ENCODE results near the gene EIF4H. TPM values are rescaled to one million over a fixed set of nuclear protein-coding genes. Genes with fewer than 3 reads are reported as not detected.
"Not testable (repeated sequence)": the region's sequence is repeated elsewhere in the genome, so short reads cannot be mapped to it uniquely, and the experiment has no call there.

The EIF4H gene
- total RNA-seq, 1 donor from 2014 or later: 205 TPM

DNA sequence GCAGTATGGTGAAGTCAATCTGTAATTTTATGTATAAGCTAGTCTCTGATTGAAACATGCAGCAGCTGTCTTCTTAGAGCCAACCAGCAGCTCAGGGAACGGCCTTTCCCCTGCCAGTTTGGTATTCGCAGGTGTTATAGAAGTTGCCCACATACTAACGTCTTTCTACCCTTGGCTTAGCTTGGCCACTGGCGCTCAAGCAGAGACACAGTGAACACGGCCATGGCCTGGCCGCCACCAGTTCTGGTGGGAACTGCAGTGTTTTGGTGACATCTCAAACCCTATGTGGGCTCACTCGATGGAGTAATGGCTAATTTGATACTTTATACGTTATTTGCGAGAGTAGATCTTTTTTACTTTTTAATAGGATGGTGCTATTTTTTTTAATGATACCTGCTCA is 17.1 kb downstream of the EIF4H start:
- no peaks in the 10 kb centered on the region for H3K9me3 Mint-ChIP-seq (ENCODE audit: unreplicated experiment)
- peaks cover 49% of the 10 kb centered on the region for H3K36me3 Mint-ChIP-seq (ENCODE audit: unreplicated experiment)

DNA sequence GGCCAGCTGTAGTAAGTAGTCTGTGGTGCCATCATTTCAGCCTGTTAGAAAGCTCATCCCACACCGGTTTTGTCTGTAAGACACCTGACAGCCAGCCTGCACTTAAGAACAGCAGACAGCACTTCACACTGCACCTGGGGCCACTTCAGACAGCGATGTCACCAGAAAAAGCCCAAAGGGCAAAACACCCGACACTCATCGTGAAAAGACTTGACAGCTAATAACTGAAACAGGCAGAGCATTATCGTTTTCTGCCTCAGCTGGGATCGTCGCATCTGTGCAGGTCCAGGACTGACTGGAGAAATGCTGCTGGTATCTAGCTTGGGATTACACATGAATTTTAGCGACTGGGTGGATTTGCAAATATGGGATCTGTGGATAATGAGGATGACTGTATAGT is 18.9 kb downstream of the EIF4H start:
- no peak for DNase-seq (ENCODE audit: extremely low spot score, unreplicated experiment)
- no peak overlapping the region for H3K27ac Mint-ChIP-seq (ENCODE audit: unreplicated experiment)
- peaks cover 8% of the 10 kb centered on the region for H3K4me1 Mint-ChIP-seq (ENCODE audit: unreplicated experiment)
- H3K4me3 Mint-ChIP-seq (ENCODE audit: unreplicated experiment): no peak overlapping the region
- no peaks in the 10 kb centered on the region for H3K27me3 Mint-ChIP-seq (ENCODE audit: unreplicated experiment)
- peaks cover 46% of the 10 kb centered on the region for H3K36me3 Mint-ChIP-seq (ENCODE audit: unreplicated experiment)
- TF ChIP-seq, protein P1, sequence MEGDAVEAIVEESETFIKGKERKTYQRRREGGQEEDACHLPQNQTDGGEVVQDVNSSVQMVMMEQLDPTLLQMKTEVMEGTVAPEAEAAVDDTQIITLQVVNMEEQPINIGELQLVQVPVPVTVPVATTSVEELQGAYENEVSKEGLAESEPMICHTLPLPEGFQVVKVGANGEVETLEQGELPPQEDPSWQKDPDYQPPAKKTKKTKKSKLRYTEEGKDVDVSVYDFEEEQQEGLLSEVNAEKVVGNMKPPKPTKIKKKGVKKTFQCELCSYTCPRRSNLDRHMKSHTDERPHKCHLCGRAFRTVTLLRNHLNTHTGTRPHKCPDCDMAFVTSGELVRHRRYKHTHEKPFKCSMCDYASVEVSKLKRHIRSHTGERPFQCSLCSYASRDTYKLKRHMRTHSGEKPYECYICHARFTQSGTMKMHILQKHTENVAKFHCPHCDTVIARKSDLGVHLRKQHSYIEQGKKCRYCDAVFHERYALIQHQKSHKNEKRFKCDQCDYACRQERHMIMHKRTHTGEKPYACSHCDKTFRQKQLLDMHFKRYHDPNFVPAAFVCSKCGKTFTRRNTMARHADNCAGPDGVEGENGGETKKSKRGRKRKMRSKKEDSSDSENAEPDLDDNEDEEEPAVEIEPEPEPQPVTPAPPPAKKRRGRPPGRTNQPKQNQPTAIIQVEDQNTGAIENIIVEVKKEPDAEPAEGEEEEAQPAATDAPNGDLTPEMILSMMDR (IDR thresholded peaks at IDR 0.05): no peak
- no peaks in the 10 kb centered on the region for H3K9me3 Mint-ChIP-seq (ENCODE audit: unreplicated experiment)

More for the DNA sequence above, 17.1 kb downstream of the EIF4H start:
- TF ChIP-seq, protein P1 (IDR thresholded peaks at IDR 0.05): no peak
- H3K4me1 Mint-ChIP-seq (ENCODE audit: unreplicated experiment): peaks cover 16% of the 10 kb centered on the region
- H3K4me3 Mint-ChIP-seq (ENCODE audit: unreplicated experiment): no peak overlapping the region
- H3K27ac Mint-ChIP-seq (ENCODE audit: unreplicated experiment): no peak overlapping the region
- DNase-seq (ENCODE audit: extremely low spot score, unreplicated experiment): no peak
- H3K27me3 Mint-ChIP-seq (ENCODE audit: unreplicated experiment): no peaks in the 10 kb centered on the region

DNA sequence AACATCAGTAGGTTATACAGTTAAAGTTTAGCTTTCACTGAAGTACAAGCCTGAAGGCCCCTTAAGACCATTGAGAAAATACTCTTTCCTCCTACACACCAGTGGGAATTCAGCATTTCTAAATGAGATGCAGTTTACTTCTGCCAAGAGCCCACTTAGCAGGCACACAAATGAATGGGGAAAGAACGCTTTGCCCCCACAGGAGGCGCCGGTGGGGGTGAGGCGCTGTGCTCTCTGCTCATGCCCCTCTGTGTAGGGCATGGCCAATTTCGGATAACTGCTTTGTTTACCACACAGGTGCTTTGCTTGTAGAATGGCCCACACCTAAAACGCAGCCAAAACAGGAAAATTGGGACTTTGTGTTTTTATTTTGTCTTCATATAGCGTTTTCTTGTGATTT is 19.8 kb downstream of the EIF4H start:
- no peak overlapping the region for H3K27ac Mint-ChIP-seq (ENCODE audit: unreplicated experiment)
- peaks cover 41% of the 10 kb centered on the region for H3K36me3 Mint-ChIP-seq (ENCODE audit: unreplicated experiment)
- H3K4me3 Mint-ChIP-seq (ENCODE audit: unreplicated experiment): no peak overlapping the region

DNA sequence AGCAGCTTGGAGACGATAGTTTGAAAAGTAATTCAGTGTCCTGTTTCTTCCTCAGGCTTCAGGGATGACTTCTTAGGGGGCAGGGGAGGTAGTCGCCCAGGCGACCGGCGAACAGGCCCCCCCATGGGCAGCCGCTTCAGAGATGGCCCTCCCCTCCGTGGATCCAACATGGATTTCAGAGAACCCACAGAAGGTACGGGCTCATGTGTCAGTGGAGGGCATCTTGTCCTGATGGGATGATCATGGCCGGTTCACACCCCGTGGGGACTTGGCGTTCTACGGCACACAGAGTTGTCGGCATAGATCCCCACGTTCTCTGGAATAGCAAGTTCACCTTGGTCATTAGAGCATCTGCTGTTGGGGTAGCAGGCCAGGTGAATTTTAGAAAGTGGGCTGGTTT is 20.5 kb downstream of the EIF4H start:
- no peak overlapping the region for H3K4me3 Mint-ChIP-seq (ENCODE audit: unreplicated experiment)
- TF ChIP-seq, protein P1 (IDR thresholded peaks at IDR 0.05): no peak
- H3K4me1 Mint-ChIP-seq (ENCODE audit: unreplicated experiment): peaks cover 3% of the 10 kb centered on the region
- peaks cover 34% of the 10 kb centered on the region for H3K36me3 Mint-ChIP-seq (ENCODE audit: unreplicated experiment)
- no peaks in the 10 kb centered on the region for H3K27me3 Mint-ChIP-seq (ENCODE audit: unreplicated experiment)
- H3K27ac Mint-ChIP-seq (ENCODE audit: unreplicated experiment): no peak overlapping the region
- no peaks in the 10 kb centered on the region for H3K9me3 Mint-ChIP-seq (ENCODE audit: unreplicated experiment)
- no peak for DNase-seq (ENCODE audit: extremely low spot score, unreplicated experiment)

More for the DNA sequence above, 19.8 kb downstream of the EIF4H start:
- DNase-seq (ENCODE audit: extremely low spot score, unreplicated experiment): no peak
- TF ChIP-seq, protein P1 (IDR thresholded peaks at IDR 0.05): no peak
- no peaks in the 10 kb centered on the region for H3K27me3 Mint-ChIP-seq (ENCODE audit: unreplicated experiment)
- H3K9me3 Mint-ChIP-seq (ENCODE audit: unreplicated experiment): no peaks in the 10 kb centered on the region
- no peaks in the 10 kb centered on the region for H3K4me1 Mint-ChIP-seq (ENCODE audit: unreplicated experiment)

DNA sequence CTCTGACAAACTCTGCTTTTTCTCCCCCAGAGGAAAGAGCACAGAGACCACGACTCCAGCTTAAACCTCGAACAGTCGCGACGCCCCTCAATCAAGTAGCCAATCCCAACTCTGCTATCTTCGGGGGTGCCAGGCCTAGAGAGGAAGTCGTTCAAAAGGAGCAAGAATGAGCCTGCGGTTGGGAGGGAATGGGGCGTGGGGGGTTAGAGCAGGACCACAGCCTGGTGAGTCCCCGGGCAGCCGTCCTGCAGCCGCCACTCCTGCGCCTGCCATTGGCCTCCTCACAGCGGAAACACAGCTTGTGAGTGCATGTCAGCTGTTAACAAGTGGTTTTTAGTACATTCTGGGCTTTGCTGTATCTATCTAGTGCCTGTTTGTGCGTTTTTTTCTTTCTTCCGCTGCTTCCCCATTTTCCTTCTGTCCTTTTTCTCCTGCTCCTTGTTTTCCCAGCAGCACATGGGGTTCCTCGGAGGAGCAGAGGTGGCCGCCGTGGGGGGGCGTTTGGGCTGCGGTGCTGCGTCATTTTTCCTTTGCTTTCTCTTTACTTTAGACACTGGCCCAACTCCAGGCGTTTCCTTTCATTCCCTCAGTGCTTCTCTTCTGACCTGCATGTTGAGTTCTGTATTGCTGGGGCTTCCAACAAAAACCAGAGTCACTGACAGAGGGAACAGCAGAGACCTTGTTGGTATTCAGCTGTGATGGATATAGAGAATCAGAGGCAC is 21.1 kb downstream of the EIF4H start:
- H3K4me3 Mint-ChIP-seq (ENCODE audit: unreplicated experiment); H3K27me3 Mint-ChIP-seq (ENCODE audit: unreplicated experiment); H3K27ac Mint-ChIP-seq (ENCODE audit: unreplicated experiment); DNase-seq (ENCODE audit: extremely low spot score, unreplicated experiment); H3K9me3 Mint-ChIP-seq (ENCODE audit: unreplicated experiment); H3K4me1 Mint-ChIP-seq (ENCODE audit: unreplicated experiment): not testable (repeated sequence)
- peaks cover 29% of the 10 kb centered on the region for H3K36me3 Mint-ChIP-seq (ENCODE audit: unreplicated experiment)

DNA sequence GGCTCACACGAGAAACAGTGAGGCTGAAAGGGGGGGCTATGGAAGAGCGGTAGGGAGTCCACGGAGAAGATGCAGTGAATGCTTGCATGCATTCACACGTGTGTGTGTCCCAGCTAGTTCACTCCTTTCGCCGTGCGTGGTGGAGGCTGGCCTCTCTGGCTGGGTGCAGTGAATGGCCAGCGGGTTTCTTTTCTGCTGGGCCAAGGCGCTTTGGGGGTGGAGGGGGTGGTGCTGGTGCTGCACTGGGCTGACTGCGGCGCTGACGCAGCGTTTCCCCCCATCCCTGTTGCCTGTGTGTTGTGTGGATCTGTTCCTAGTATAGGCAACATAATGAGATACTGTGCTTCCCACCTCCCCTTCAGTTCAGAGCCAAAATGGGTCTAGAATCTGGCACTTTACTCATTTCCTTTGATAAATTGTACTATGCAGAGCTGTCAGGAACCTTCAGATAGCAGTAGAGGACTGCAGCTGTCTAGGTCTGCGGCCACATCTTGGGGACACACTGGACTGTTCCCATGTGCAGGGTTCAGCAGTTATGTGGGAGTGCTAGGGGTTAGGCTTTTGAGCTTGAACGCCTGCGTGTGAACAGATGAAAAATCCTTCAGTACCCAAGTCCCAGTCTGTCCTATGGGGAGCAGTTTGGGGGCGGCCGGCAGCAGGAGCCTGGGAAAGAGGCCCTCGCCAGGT is 22.0 kb downstream of the EIF4H start:
- H3K36me3 Mint-ChIP-seq (ENCODE audit: unreplicated experiment): peaks cover 24% of the 10 kb centered on the region
- not testable (repeated sequence) for H3K27me3 Mint-ChIP-seq (ENCODE audit: unreplicated experiment)

More for the DNA sequence above, 22.0 kb downstream of the EIF4H start:
- not testable (repeated sequence) for H3K4me1 Mint-ChIP-seq (ENCODE audit: unreplicated experiment); DNase-seq (ENCODE audit: extremely low spot score, unreplicated experiment); H3K4me3 Mint-ChIP-seq (ENCODE audit: unreplicated experiment); H3K9me3 Mint-ChIP-seq (ENCODE audit: unreplicated experiment); H3K27ac Mint-ChIP-seq (ENCODE audit: unreplicated experiment)
